GM12878 (cell line): ENCODE measurements around the gene TSC2.

Source experiments
- BMI1 ChIP-seq: fragments of 450-650 bp; IDR thresholded peaks from 2 replicates; pipeline ENCODE4 v1.6.1; 2016; ENCODE audit warnings: mild to moderate bottlenecking, moderate library complexity, borderline replicate concordance
- MXI1 ChIP-seq: fragments of 150-350 bp; IDR thresholded peaks from 2 replicates; pipeline ENCODE4 v1.6.1; 2011; ENCODE audit warnings: low read depth, mild to moderate bottlenecking, inconsistent platforms, low read length, improper control_type of control experiment
- MYC ChIP-seq: IDR thresholded peaks from 2 replicates; pipeline ENCODE4 v1.6.1; 2011; ENCODE audit warnings: mild to moderate bottlenecking, low read length, moderate library complexity, inconsistent platforms; ENCODE audit not compliant: insufficient read depth, insufficient replicate concordance, insufficient read length, severe bottlenecking
- POLR2A ChIP-seq: IDR thresholded peaks from 2 replicates; pipeline ENCODE4 v1.6.1; 2011; ENCODE audit warnings: low read depth, mild to moderate bottlenecking, low read length
- POLR2AphosphoS5 ChIP-seq: IDR thresholded peaks from 2 replicates; pipeline ENCODE4 v1.6.1; 2011; ENCODE audit warnings: mild to moderate bottlenecking, low read length, inconsistent platforms
- RAD21 ChIP-seq: IDR thresholded peaks from 2 replicates; pipeline ENCODE4 v1.6.1; 2011; ENCODE audit warnings: mild to moderate bottlenecking, low read depth, low read length, moderate library complexity; ENCODE audit not compliant: insufficient read depth
- SIN3A ChIP-seq: IDR thresholded peaks from 2 replicates; pipeline ENCODE4 v1.6.1; 2012; ENCODE audit warnings: low read depth, low read length, improper control_type of control experiment
- TAF1 ChIP-seq: IDR thresholded peaks from 2 replicates; pipeline ENCODE4 v1.6.1; 2011; ENCODE audit warnings: mild to moderate bottlenecking, low read depth, low read length, borderline replicate concordance
- TBL1XR1 ChIP-seq: IDR thresholded peaks from 2 replicates; pipeline ENCODE4 v1.6.1; 2012; ENCODE audit warnings: low read depth, low read length, improper control_type of control experiment
- TCF12 ChIP-seq: IDR thresholded peaks from 2 replicates; pipeline ENCODE4 v1.6.1; 2011; ENCODE audit warnings: low read depth, mild to moderate bottlenecking, low read length
- ZSCAN29 ChIP-seq: fragments of 450-650 bp; IDR thresholded peaks from 2 replicates; pipeline ENCODE4 v1.6.1; 2017; ENCODE audit warnings: mild to moderate bottlenecking, moderate library complexity
- TF ChIP-seq, protein P1 (sequence below): IDR thresholded peaks from 2 replicates; pipeline ENCODE4 v1.6.1; 2012; ENCODE audit warnings: low read depth, low read length, improper control_type of control experiment
- TF ChIP-seq, protein P2 (sequence below), 3 experiments: IDR thresholded peaks in 2 of 3; conservative IDR thresholded peaks in 1 of 3; 2 replicates each; pipeline ENCODE4 v1.5.1; 2011; ENCODE audit warnings: low read depth in 3 of 3, low read length in 3 of 3, mild to moderate bottlenecking in 3 of 3, control low read depth in 2 of 3, moderate library complexity in 2 of 3, inconsistent platforms in 1 of 3, mixed read lengths in 1 of 3; ENCODE audit not compliant: control insufficient read depth in 2 of 3, insufficient read depth in 1 of 3; ENCODE audit errors: extremely low read depth in 1 of 3
- TF ChIP-seq, protein P3 (sequence below): fragments of 450-650 bp; formaldehyde crosslinking; IDR thresholded peaks from 2 replicates; pipeline ENCODE4 v1.5.0; 2022; ENCODE audit warnings: mild to moderate bottlenecking, missing genetic modification characterization

DNA sequence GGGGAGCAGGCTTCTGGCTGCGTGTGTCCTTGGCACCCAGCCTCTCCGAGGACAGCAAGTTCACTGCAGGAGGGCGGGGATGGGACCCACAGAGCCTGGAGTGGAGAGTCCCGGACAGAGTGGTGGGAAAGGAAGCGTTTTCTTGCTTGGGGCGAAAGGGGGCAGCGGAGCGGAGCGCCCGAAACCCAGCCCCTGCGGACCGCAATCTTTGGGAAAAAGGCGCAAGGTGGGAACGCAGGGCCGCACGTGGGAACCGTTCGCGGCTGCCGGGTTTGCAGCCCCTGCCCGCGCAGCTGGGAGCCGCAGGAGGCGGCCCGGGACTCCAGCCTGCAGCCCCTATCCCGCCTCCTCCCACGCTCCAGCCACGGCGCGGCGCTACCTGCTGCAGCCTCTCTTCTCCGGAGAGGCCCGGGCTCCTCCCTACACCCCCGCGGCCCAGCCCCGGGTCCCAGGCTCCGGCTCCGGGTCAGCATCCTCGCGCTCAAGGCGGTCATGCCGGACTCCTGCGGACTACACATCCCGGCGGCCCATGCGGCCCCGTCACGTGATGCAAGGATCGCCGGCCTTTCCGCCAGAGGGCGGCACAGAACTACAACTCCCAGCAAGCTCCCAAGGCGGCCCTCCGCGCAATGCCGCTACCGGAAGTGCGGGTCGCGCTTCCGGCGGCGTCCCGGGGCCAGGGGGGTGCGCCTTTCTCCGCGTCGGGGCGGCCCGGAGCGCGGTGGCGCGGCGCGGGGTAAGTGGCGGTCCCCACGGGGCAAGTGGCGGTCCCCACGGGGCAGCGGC is at the start of gene TSC2, which contains the start of gene NTHL1:
- TF ChIP-seq POLR2AphosphoS5 (no peak), MYC (peak; percentile 28), POLR2A (peak; percentile 83), MXI1 (peak; percentile 84; the same call in 1 of the 2 replicates), TBL1XR1 (peak; percentile 39; the same call in 1 of the 2 replicates), TAF1 (0 out of 2 replicates have a peak, but pooled peaks have one; percentile 22), BMI1 (no peak), SIN3A (peak; percentile 94), ZSCAN29 (no peak), TCF12 (no peak; the same call in 1 of the 2 replicates), RAD21 (no peak)
- TF ChIP-seq, protein P1, sequence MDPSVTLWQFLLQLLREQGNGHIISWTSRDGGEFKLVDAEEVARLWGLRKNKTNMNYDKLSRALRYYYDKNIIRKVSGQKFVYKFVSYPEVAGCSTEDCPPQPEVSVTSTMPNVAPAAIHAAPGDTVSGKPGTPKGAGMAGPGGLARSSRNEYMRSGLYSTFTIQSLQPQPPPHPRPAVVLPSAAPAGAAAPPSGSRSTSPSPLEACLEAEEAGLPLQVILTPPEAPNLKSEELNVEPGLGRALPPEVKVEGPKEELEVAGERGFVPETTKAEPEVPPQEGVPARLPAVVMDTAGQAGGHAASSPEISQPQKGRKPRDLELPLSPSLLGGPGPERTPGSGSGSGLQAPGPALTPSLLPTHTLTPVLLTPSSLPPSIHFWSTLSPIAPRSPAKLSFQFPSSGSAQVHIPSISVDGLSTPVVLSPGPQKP, result peak; percentile 94
- TF ChIP-seq, protein P2, sequence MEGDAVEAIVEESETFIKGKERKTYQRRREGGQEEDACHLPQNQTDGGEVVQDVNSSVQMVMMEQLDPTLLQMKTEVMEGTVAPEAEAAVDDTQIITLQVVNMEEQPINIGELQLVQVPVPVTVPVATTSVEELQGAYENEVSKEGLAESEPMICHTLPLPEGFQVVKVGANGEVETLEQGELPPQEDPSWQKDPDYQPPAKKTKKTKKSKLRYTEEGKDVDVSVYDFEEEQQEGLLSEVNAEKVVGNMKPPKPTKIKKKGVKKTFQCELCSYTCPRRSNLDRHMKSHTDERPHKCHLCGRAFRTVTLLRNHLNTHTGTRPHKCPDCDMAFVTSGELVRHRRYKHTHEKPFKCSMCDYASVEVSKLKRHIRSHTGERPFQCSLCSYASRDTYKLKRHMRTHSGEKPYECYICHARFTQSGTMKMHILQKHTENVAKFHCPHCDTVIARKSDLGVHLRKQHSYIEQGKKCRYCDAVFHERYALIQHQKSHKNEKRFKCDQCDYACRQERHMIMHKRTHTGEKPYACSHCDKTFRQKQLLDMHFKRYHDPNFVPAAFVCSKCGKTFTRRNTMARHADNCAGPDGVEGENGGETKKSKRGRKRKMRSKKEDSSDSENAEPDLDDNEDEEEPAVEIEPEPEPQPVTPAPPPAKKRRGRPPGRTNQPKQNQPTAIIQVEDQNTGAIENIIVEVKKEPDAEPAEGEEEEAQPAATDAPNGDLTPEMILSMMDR (IDR thresholded peaks at IDR 0.05 in 2 of 3, conservative IDR thresholded peaks at IDR 0.05 in 1 of 3; ENCODE audit: control insufficient read depth in 2 of 3, extremely low read depth in 1 of 3, insufficient read depth in 1 of 3, low read depth in 3 of 3, low read length in 3 of 3), result peak in 2 of 3 experiments; percentile 22 to 29; a peak in 3 of 6 replicates
- TF ChIP-seq, protein P3, sequence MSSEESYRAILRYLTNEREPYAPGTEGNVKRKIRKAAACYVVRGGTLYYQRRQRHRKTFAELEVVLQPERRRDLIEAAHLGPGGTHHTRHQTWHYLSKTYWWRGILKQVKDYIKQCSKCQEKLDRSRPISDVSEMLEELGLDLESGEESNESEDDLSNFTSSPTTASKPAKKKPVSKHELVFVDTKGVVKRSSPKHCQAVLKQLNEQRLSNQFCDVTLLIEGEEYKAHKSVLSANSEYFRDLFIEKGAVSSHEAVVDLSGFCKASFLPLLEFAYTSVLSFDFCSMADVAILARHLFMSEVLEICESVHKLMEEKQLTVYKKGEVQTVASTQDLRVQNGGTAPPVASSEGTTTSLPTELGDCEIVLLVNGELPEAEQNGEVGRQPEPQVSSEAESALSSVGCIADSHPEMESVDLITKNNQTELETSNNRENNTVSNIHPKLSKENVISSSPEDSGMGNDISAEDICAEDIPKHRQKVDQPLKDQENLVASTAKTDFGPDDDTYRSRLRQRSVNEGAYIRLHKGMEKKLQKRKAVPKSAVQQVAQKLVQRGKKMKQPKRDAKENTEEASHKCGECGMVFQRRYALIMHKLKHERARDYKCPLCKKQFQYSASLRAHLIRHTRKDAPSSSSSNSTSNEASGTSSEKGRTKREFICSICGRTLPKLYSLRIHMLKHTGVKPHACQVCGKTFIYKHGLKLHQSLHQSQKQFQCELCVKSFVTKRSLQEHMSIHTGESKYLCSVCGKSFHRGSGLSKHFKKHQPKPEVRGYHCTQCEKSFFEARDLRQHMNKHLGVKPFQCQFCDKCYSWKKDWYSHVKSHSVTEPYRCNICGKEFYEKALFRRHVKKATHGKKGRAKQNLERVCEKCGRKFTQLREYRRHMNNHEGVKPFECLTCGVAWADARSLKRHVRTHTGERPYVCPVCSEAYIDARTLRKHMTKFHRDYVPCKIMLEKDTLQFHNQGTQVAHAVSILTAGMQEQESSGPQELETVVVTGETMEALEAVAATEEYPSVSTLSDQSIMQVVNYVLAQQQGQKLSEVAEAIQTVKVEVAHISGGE (CRISPR knock-in tag), result peak; percentile 62
